K562 (cell line): ENCODE data around the gene PXN.
"Not testable (repeated sequence)": the region's sequence is repeated elsewhere in the genome, so short reads cannot be mapped to it uniquely, and the experiment has no call there.

Source experiments
- CTCF ChIP-seq, 3 experiments: IDR thresholded peaks in 2 of 3; conservative IDR thresholded peaks in 1 of 3; 2 replicates each; pipeline ENCODE4 v1.5.1; 2011 to 2012; ENCODE audit warnings: low read length in 3 of 3, mild to moderate bottlenecking in 3 of 3, control low read depth in 2 of 3, improper control_type of control experiment in 1 of 3, inconsistent platforms in 1 of 3, low read depth in 1 of 3, mixed read lengths in 1 of 3, moderate library complexity in 1 of 3; ENCODE audit not compliant: insufficient read depth in 2 of 3
- ZBTB49 ChIP-seq: sonication (generic); formaldehyde crosslinking; IDR thresholded peaks from 2 replicates; pipeline ENCODE4 v1.8.0; 2022; ENCODE audit warnings: missing genetic modification reagents, mild to moderate bottlenecking, borderline replicate concordance

GRCh38 chr12:120253313-120253712 lies 12.2 kb downstream of the PXN start:
- not testable (repeated sequence) for TF ChIP-seq ZBTB49 (CRISPR knock-in tag); CTCF (IDR thresholded peaks at IDR 0.05 in 2 of 3, conservative IDR thresholded peaks at IDR 0.05 in 1 of 3; ENCODE audit: insufficient read depth in 2 of 3, low read depth in 1 of 3, low read length in 3 of 3)
